ENCODE results near the gene AKAP11. TPM values are rescaled to one million over a fixed set of nuclear protein-coding genes. Genes with fewer than 3 reads are reported as not detected.
A peak's percentile ranks its signal among the peaks of the same experiment; 100 is the strongest.

The AKAP11 gene
- polyA plus RNA-seq, 1 donor (not counting 4 experiments of a cell fraction or from before 2014, with no cell fraction given), result 17.4 TPM

- Histone ChIP-seq H4K20me1 (ENCODE audit: control insufficient read depth, extremely low read depth, insufficient read depth, low read length) (no peaks in the 10 kb centered on the region), H3K79me2 (ENCODE audit: control insufficient read depth, insufficient read depth, low read length) (peaks cover 13% of the 10 kb centered on the region), H3K4me1 (ENCODE audit: control insufficient read depth, extremely low read depth, insufficient read depth, low read length) (peaks cover 11% of the 10 kb centered on the region), H3K9me3 (ENCODE audit: control insufficient read depth, low read depth, low read length) (no peaks in the 10 kb centered on the region), H3K9ac (ENCODE audit: control insufficient read depth, extremely low read depth, insufficient read depth, low read length) (no peak overlapping the region), H3K4me2 (ENCODE audit: control insufficient read depth, extremely low read depth, insufficient read depth, low read depth, low read length) (no peak overlapping the region), H3K4me3 (ENCODE audit: control insufficient read depth in 2 of 3, extremely low read depth in 1 of 3, insufficient read depth in 2 of 3, low read depth in 1 of 3, low read length in 3 of 3) (no peak overlapping the region), H3K9me1 (ENCODE audit: control insufficient read depth, extremely low read depth, insufficient read depth, low read length) (no peaks in the 10 kb centered on the region), H3K27me3 (ENCODE audit: control insufficient read depth, extremely low read depth, insufficient read depth, low read length) (no peaks in the 10 kb centered on the region), H2AFZ (ENCODE audit: control insufficient read depth, low read length) (no peak overlapping the region), H3K27ac (ENCODE audit: control insufficient read depth, insufficient read depth, low read length) (no peak overlapping the region), H3K36me3 (ENCODE audit: control insufficient read depth in 2 of 2, extremely low read depth in 1 of 2, insufficient read depth in 2 of 2, low read length in 2 of 2) (no peaks in the 10 kb centered on the region)
- DNase-seq (ENCODE audit: low read depth, low spot score) (no peak), FAIRE-seq (peak; percentile 32)
- no peak for TF ChIP-seq EZH2 (IDR thresholded peaks at IDR 0.05; ENCODE audit: low read length)
- TF ChIP-seq, protein P1, sequence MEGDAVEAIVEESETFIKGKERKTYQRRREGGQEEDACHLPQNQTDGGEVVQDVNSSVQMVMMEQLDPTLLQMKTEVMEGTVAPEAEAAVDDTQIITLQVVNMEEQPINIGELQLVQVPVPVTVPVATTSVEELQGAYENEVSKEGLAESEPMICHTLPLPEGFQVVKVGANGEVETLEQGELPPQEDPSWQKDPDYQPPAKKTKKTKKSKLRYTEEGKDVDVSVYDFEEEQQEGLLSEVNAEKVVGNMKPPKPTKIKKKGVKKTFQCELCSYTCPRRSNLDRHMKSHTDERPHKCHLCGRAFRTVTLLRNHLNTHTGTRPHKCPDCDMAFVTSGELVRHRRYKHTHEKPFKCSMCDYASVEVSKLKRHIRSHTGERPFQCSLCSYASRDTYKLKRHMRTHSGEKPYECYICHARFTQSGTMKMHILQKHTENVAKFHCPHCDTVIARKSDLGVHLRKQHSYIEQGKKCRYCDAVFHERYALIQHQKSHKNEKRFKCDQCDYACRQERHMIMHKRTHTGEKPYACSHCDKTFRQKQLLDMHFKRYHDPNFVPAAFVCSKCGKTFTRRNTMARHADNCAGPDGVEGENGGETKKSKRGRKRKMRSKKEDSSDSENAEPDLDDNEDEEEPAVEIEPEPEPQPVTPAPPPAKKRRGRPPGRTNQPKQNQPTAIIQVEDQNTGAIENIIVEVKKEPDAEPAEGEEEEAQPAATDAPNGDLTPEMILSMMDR (optimal IDR thresholded peaks at IDR 0.05 in 1 of 3, IDR thresholded peaks at IDR 0.05 in 1 of 3, conservative IDR thresholded peaks at IDR 0.05 in 1 of 3; ENCODE audit: extremely low read depth in 1 of 3, insufficient read depth in 2 of 3, low read length in 3 of 3), result no peak
- dilution Hi-C loops (cut with MboI; ENCODE audit: extremely low pct_ligation_motif_present, low sequenced_read_pairs), result no loop called here
These were observed 1.6 kb upstream of the AKAP11 start for GRCh38 chr13:42270160-42270856.

- no peak overlapping the region for H3K27ac ChIP-seq (ENCODE audit: control insufficient read depth, insufficient read depth, low read length)
- H2AFZ ChIP-seq (ENCODE audit: control insufficient read depth, low read length), result no peak overlapping the region
- H3K4me2 ChIP-seq (ENCODE audit: control insufficient read depth, extremely low read depth, insufficient read depth, low read depth, low read length), result peak overlapping the region; percentile 70
- no peaks in the 10 kb centered on the region for H3K9me3 ChIP-seq (ENCODE audit: control insufficient read depth, low read depth, low read length)
- peaks cover 17% of the 10 kb centered on the region for H3K79me2 ChIP-seq (ENCODE audit: control insufficient read depth, insufficient read depth, low read length)
- dilution Hi-C loops (cut with MboI; ENCODE audit: extremely low pct_ligation_motif_present, low sequenced_read_pairs), result no loop called here
- H3K9ac ChIP-seq (ENCODE audit: control insufficient read depth, extremely low read depth, insufficient read depth, low read length), result no peak overlapping the region
- no peaks in the 10 kb centered on the region for H3K36me3 ChIP-seq (ENCODE audit: control insufficient read depth in 2 of 2, extremely low read depth in 1 of 2, insufficient read depth in 2 of 2, low read length in 2 of 2)
- DNase-seq (ENCODE audit: low read depth, low spot score), result no peak
- H3K4me1 ChIP-seq (ENCODE audit: control insufficient read depth, extremely low read depth, insufficient read depth, low read length), result peaks cover 16% of the 10 kb centered on the region
- TF ChIP-seq, protein P1 (optimal IDR thresholded peaks at IDR 0.05 in 1 of 3, IDR thresholded peaks at IDR 0.05 in 1 of 3, conservative IDR thresholded peaks at IDR 0.05 in 1 of 3; ENCODE audit: extremely low read depth in 1 of 3, insufficient read depth in 2 of 3, low read length in 3 of 3), result no peak
- TF ChIP-seq EZH2 (IDR thresholded peaks at IDR 0.05; ENCODE audit: low read length), result no peak
- FAIRE-seq, result no peak
- no peaks in the 10 kb centered on the region for H3K27me3 ChIP-seq (ENCODE audit: control insufficient read depth, extremely low read depth, insufficient read depth, low read length)
- peak overlapping the region in 1 of 3 experiments; percentile 75 for H3K4me3 ChIP-seq (ENCODE audit: control insufficient read depth in 2 of 3, extremely low read depth in 1 of 3, insufficient read depth in 2 of 3, low read depth in 1 of 3, low read length in 3 of 3)
- H3K9me1 ChIP-seq (ENCODE audit: control insufficient read depth, extremely low read depth, insufficient read depth, low read length), result no peaks in the 10 kb centered on the region
- H4K20me1 ChIP-seq (ENCODE audit: control insufficient read depth, extremely low read depth, insufficient read depth, low read length), result no peaks in the 10 kb centered on the region
These were observed 1.1 kb upstream of the AKAP11 start for GRCh38 chr13:42270857-42271215.
